Liver (tissue), 9 donors: ENCODE measurements around the gene TENT4A. TPM values are rescaled to one million over a fixed set of nuclear protein-coding genes. Genes with fewer than 3 reads are reported as not detected.

Source experiments
- DNase-seq: peaks from one replicate; pipeline ENCODE4 v3.0.0-alpha.2; 2017; ENCODE audit warnings: low spot score
- H3K27ac ChIP-seq, 2 donors: one replicate each; pipeline ENCODE4 v1.7.0; 2013; ENCODE audit warnings: inconsistent platforms in 2 of 2, low read length in 2 of 2, control low read depth in 1 of 2, low read depth in 1 of 2, mild to moderate bottlenecking in 1 of 2
- H3K27me3 ChIP-seq, 4 donors: one replicate each; pipeline versions ENCODE4 v1.6.1 to v1.7.0; 2013; ENCODE audit warnings: low read length in 3 of 4, inconsistent platforms in 1 of 4, mild to moderate bottlenecking in 1 of 4, moderate library complexity in 1 of 4; ENCODE audit not compliant: control insufficient read depth in 4 of 4, insufficient read depth in 4 of 4
- H3K36me3 ChIP-seq, 4 donors: one replicate each; pipeline versions ENCODE4 v1.6.1 to v1.7.0; 2013; ENCODE audit warnings: low read length in 3 of 4, mild to moderate bottlenecking in 3 of 4, low read depth in 1 of 4, moderate library complexity in 1 of 4; ENCODE audit not compliant: control insufficient read depth in 4 of 4, insufficient read depth in 3 of 4
- H3K4me1 ChIP-seq, 4 donors: one replicate each; pipeline versions ENCODE4 v1.6.1 to v1.7.0; 2013; ENCODE audit warnings: low read length in 3 of 4, mild to moderate bottlenecking in 3 of 4, moderate library complexity in 1 of 4; ENCODE audit not compliant: control insufficient read depth in 4 of 4, insufficient read depth in 4 of 4
- H3K4me3 ChIP-seq, 3 donors: one replicate each; pipeline versions ENCODE4 v1.6.1 to v1.7.0; 2013; ENCODE audit warnings: low read length in 3 of 3, control low read depth in 1 of 3, low read depth in 1 of 3, mild to moderate bottlenecking in 1 of 3
- H3K9ac ChIP-seq, 2 donors: one replicate each; pipeline ENCODE4 v1.7.0; 2013; ENCODE audit warnings: low read length in 2 of 2, mild to moderate bottlenecking in 2 of 2, moderate library complexity in 2 of 2, control low read depth in 1 of 2, low read depth in 1 of 2
- H3K9me3 ChIP-seq, 4 donors: one replicate each; pipeline versions ENCODE4 v1.6.1 to v1.7.0; 2013; ENCODE audit warnings: low read length in 3 of 4; ENCODE audit not compliant: control insufficient read depth in 4 of 4
- ATF3 ChIP-seq: IDR thresholded peaks from 2 replicates; pipeline ENCODE4 v1.6.1; 2016; ENCODE audit warnings: antibody characterized with exemption
- EGR1 ChIP-seq, 2 donors: IDR thresholded peaks; 2 replicates each; pipeline ENCODE4 v1.6.1; 2016 to 2018; ENCODE audit warnings: antibody characterized with exemption in 2 of 2, low read depth in 2 of 2
- FOXA1 ChIP-seq: IDR thresholded peaks from 2 replicates; pipeline ENCODE4 v1.6.1; 2016; ENCODE audit warnings: antibody characterized with exemption
- FOXA2 ChIP-seq: IDR thresholded peaks from 2 replicates; pipeline ENCODE4 v1.6.1; 2016; ENCODE audit warnings: antibody characterized with exemption
- GABPA ChIP-seq, 2 donors: IDR thresholded peaks in 1 of 2; conservative IDR thresholded peaks in 1 of 2; 2 replicates each; pipeline ENCODE4 v1.6.1; 2016; ENCODE audit warnings: antibody characterized with exemption in 2 of 2, mild to moderate bottlenecking in 1 of 2, moderate library complexity in 1 of 2
- HNF4A ChIP-seq, 2 donors: conservative IDR thresholded peaks; 2 replicates each; pipeline ENCODE4 v1.6.1; 2016; ENCODE audit warnings: antibody characterized with exemption in 2 of 2, mild to moderate bottlenecking in 2 of 2
- HNF4G ChIP-seq: IDR thresholded peaks from 2 replicates; pipeline ENCODE4 v1.6.1; 2016; ENCODE audit warnings: antibody characterized with exemption
- JUND ChIP-seq, 2 donors: IDR thresholded peaks; 2 replicates each; pipeline ENCODE4 v1.6.1; 2016; ENCODE audit warnings: antibody characterized with exemption in 2 of 2
- NR2F2 ChIP-seq: IDR thresholded peaks from 2 replicates; pipeline ENCODE4 v1.6.1; 2016; ENCODE audit warnings: antibody characterized with exemption
- RAD21 ChIP-seq, 2 donors: IDR thresholded peaks; 2 replicates each; pipeline ENCODE4 v1.6.1; 2016; ENCODE audit warnings: antibody characterized with exemption in 2 of 2, mild to moderate bottlenecking in 2 of 2
- REST ChIP-seq: IDR thresholded peaks from 2 replicates; pipeline ENCODE4 v1.6.1; 2016; ENCODE audit warnings: antibody characterized with exemption, mild to moderate bottlenecking
- RXRA ChIP-seq, 2 donors: IDR thresholded peaks; 2 replicates each; pipeline ENCODE4 v1.6.1; 2017 to 2018; ENCODE audit warnings: antibody characterized with exemption in 2 of 2, mild to moderate bottlenecking in 1 of 2
- SP1 ChIP-seq: IDR thresholded peaks from 2 replicates; pipeline ENCODE4 v1.6.1; 2018; ENCODE audit warnings: antibody characterized with exemption, mild to moderate bottlenecking
- TAF1 ChIP-seq: conservative IDR thresholded peaks from 2 replicates; pipeline ENCODE4 v1.6.1; 2016; ENCODE audit warnings: antibody characterized with exemption, mild to moderate bottlenecking
- YY1 ChIP-seq: IDR thresholded peaks from 2 replicates; pipeline ENCODE4 v1.6.1; 2016; ENCODE audit warnings: antibody characterized with exemption, mild to moderate bottlenecking
- ZBTB33 ChIP-seq: IDR thresholded peaks from 2 replicates; pipeline ENCODE4 v1.6.1; 2016; ENCODE audit warnings: antibody characterized with exemption
- WGBS: extraction: QIAGEN DNeasy Blood & Tissue Kit; methylation state at CpG from one replicate; pipeline ENCODE4 v1.1.7; 2013; 5-methylcytosine and 5-hydroxymethylcytosine counted together
- polyA plus RNA-seq, 2 donors: library from polyadenylated mRNA; stranded (reverse) in 1 of 2; unstranded in 1 of 2; fragments of 200-250 nt in 1 of 2; fragments of >200 nt in 1 of 2; fragmentation: Nextera tagmentation in 1 of 2; extraction: Ambion mirVana in 1 of 2; gene quantifications; one replicate each; pipeline versions ENCODE4 v1.2.1 to v1.2.3, GENCODE V29; 2013 to 2015
- total RNA-seq, 2 donors: library from RNA; depleted of rRNA; stranded (reverse); fragments of >200 nt; gene quantifications; one replicate each; pipeline ENCODE4 v1.2.3, GENCODE V29; 2014
- TF ChIP-seq, protein P1 (sequence below): IDR thresholded peaks from 2 replicates; pipeline ENCODE4 v1.6.1; 2016; ENCODE audit warnings: antibody characterized with exemption
- TF ChIP-seq, protein P2 (sequence below): fragments of 150-350 bp; IDR thresholded peaks from 2 replicates; pipeline ENCODE4 v1.5.1; 2017; ENCODE audit warnings: improper control_type of control experiment, low read depth, low read length; ENCODE audit not compliant: missing input control
- donor health status: healthy.
- donor health status: healthy.
- donor health status: healthy.
- donor health status: healthy.
- donor health status: healthy.

TENT4A gene
- total and polyA plus RNA-seq, 4 donors: 3.9 to 15.1 (median 8.1) TPM

DNA sequence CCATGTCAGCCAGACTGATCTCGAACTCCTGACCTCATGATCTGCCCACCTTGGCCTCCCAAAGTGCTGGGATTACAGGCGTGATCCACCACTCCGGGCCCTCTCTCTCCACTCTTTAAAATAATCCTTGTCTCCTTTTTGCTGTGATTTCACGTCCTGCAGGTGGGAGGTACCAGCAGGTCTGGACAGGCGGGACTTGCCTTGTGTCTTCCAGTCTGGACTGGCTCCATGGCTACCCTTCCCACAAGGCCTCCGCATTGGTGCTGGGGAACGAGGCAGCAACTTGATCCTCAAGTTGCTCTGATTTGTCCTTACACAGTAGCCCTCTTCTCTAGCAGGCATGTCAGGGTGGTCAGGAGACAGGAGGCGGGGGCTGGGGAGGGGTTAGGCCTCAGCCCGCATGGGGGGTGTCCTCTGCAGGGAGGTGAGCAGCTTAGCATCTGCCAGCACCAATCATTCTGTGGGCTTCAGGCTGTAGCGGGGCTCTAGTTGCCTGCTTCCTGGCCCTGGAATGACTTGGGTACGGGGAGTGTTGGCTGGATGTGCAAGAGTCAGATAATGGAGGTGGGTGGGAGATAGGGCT is 54.3 kb downstream of the TENT4A start:
- H3K9me3 ChIP-seq: no peaks in the 10 kb centered on the region
- no peak overlapping the region for H3K9ac ChIP-seq
- no peaks in the 10 kb centered on the region for H3K36me3 ChIP-seq
- no peak for TF ChIP-seq YY1
- TF ChIP-seq TAF1: no peak
- TF ChIP-seq, protein P1, sequence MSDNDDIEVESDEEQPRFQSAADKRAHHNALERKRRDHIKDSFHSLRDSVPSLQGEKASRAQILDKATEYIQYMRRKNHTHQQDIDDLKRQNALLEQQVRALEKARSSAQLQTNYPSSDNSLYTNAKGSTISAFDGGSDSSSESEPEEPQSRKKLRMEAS: no peak
- TF ChIP-seq SP1: no peak
- TF ChIP-seq JUND (IDR thresholded peaks at IDR 0.05): no peak
- TF ChIP-seq REST: no peak
- no peak for TF ChIP-seq ZBTB33
- TF ChIP-seq HNF4A (conservative IDR thresholded peaks at IDR 0.05): no peak
- no peak for TF ChIP-seq HNF4G
- no peak for TF ChIP-seq ATF3
- TF ChIP-seq FOXA1: no peak
- no peak for TF ChIP-seq RXRA (IDR thresholded peaks at IDR 0.05)
- TF ChIP-seq NR2F2: no peak
- TF ChIP-seq GABPA (IDR thresholded peaks at IDR 0.05 in 1 of 2, conservative IDR thresholded peaks at IDR 0.05 in 1 of 2): no peak
- no peak for TF ChIP-seq RAD21 (IDR thresholded peaks at IDR 0.05)
- TF ChIP-seq FOXA2: no peak
- TF ChIP-seq EGR1 (IDR thresholded peaks at IDR 0.05; ENCODE audit: low read depth in 2 of 2): no peak
- H3K4me1 ChIP-seq: peaks cover 0 to 3% (median 0%) of the 10 kb centered on the region in 4 donors
- no peak overlapping the region for H3K4me3 ChIP-seq
- no peaks in the 10 kb centered on the region for H3K27me3 ChIP-seq
- DNase-seq: no peak
- WGBS: 96% methylated on average over 11 of the region's 11 CpGs
- no peak overlapping the region for H3K27ac ChIP-seq

GRCh38 chr5:6768590-6769230 is 55.5 kb downstream of the TENT4A start:
- WGBS: 92% methylated on average over 12 of the region's 12 CpGs
- TF ChIP-seq FOXA2 (no peak), ATF3 (no peak), NR2F2 (no peak), YY1 (no peak), ZBTB33 (no peak), HNF4G (no peak), JUND (IDR thresholded peaks at IDR 0.05) (no peak)
- TF ChIP-seq, protein P2, sequence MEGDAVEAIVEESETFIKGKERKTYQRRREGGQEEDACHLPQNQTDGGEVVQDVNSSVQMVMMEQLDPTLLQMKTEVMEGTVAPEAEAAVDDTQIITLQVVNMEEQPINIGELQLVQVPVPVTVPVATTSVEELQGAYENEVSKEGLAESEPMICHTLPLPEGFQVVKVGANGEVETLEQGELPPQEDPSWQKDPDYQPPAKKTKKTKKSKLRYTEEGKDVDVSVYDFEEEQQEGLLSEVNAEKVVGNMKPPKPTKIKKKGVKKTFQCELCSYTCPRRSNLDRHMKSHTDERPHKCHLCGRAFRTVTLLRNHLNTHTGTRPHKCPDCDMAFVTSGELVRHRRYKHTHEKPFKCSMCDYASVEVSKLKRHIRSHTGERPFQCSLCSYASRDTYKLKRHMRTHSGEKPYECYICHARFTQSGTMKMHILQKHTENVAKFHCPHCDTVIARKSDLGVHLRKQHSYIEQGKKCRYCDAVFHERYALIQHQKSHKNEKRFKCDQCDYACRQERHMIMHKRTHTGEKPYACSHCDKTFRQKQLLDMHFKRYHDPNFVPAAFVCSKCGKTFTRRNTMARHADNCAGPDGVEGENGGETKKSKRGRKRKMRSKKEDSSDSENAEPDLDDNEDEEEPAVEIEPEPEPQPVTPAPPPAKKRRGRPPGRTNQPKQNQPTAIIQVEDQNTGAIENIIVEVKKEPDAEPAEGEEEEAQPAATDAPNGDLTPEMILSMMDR: no peak
- TF ChIP-seq, protein P1: no peak
- Histone ChIP-seq H3K9me3 (no peaks in the 10 kb centered on the region), H3K9ac (no peak overlapping the region), H3K36me3 (no peaks in the 10 kb centered on the region), H3K27me3 (no peaks in the 10 kb centered on the region), H3K4me1 (peaks cover 0 to 3% (median 0%) of the 10 kb centered on the region in 4 donors), H3K27ac (no peak overlapping the region), H3K4me3 (no peak overlapping the region)
- no peak for DNase-seq
